Naive thymus-derived CD4-positive, alpha-beta T cell (primary cell): ENCODE measurements around the gene CDH12. TPM values are rescaled to one million over a fixed set of nuclear protein-coding genes. Genes with fewer than 3 reads are reported as not detected.

Source experiments
- ATAC-seq: fragments of 150-1000 bp; cut with Tn5 transposase; 2 replicates; pipeline ENCODE4 v1.10.0; 2021; ENCODE audit warnings: mild to moderate bottlenecking, moderate library complexity
- CTCF ChIA-PET: fragments of 350-600 bp; sonication (Branson Sonifier 250); formaldehyde crosslinking; loops from one replicate; lab custom pipeline; 2021; ENCODE audit warnings: antibody characterized with exemption; lab: Charles Lee
- POLR2A ChIA-PET: fragments of 350-600 bp; sonication (Branson Sonifier 250); formaldehyde crosslinking; loops from one replicate; lab custom pipeline; 2021; ENCODE audit warnings: antibody characterized with exemption, inconsistent platforms; lab: Charles Lee
- DNase-seq, 9 donors: peaks; one replicate each; pipeline versions ENCODE4 v3.0.0 to v3.0.0-alpha.2; 2020 to 2022; ENCODE audit warnings: mixed read lengths in 1 of 9
- H3K27ac ChIP-seq: one replicate; pipeline ENCODE4 v1.7.0; 2013; ENCODE audit warnings: mild to moderate bottlenecking, low read depth, low read length, moderate library complexity
- H3K27me3 ChIP-seq, 2 donors: one replicate each; pipeline ENCODE4 v1.7.0; 2013; ENCODE audit warnings: low read length in 2 of 2, mild to moderate bottlenecking in 2 of 2, moderate library complexity in 2 of 2; ENCODE audit not compliant: control insufficient read depth in 2 of 2, insufficient read depth in 2 of 2
- H3K36me3 ChIP-seq, 3 experiments: 1 replicate in 2 of 3; 2 replicates in 1 of 3; pipeline ENCODE4 v1.7.0; 2013; ENCODE audit warnings: low read length in 3 of 3, mild to moderate bottlenecking in 3 of 3, moderate library complexity in 1 of 3; ENCODE audit not compliant: insufficient read depth in 3 of 3, control insufficient read depth in 2 of 3
- H3K4me1 ChIP-seq, 2 donors: one replicate each; pipeline ENCODE4 v1.7.0; 2013; ENCODE audit warnings: low read length in 2 of 2, mild to moderate bottlenecking in 2 of 2, moderate library complexity in 1 of 2; ENCODE audit not compliant: control insufficient read depth in 2 of 2, insufficient read depth in 2 of 2
- H3K4me3 ChIP-seq: 2 replicates; pipeline ENCODE4 v1.7.0; 2013; ENCODE audit warnings: mild to moderate bottlenecking, low read length
- H3K9me3 ChIP-seq, 3 experiments: 1 replicate in 2 of 3; 2 replicates in 1 of 3; pipeline ENCODE4 v1.7.0; 2013; ENCODE audit warnings: low read length in 3 of 3; ENCODE audit not compliant: control insufficient read depth in 2 of 3
- H3K27ac Mint-ChIP-seq, 9 donors: one replicate each; pipeline ENCODE4 v1.8.0; 2020 to 2022; ENCODE audit warnings: mixed read lengths in 9 of 9, mild to moderate bottlenecking in 8 of 9, moderate library complexity in 5 of 9, inconsistent platforms in 2 of 9
- H3K27me3 Mint-ChIP-seq, 5 donors: one replicate each; pipeline ENCODE4 v1.8.0; 2021 to 2022; ENCODE audit warnings: mixed read lengths in 5 of 5, mild to moderate bottlenecking in 1 of 5
- H3K36me3 Mint-ChIP-seq, 5 donors: one replicate each; pipeline ENCODE4 v1.8.0; 2020 to 2022; ENCODE audit warnings: mixed read lengths in 5 of 5, mild to moderate bottlenecking in 3 of 5, inconsistent platforms in 1 of 5
- H3K4me1 Mint-ChIP-seq, 7 donors: one replicate each; pipeline ENCODE4 v1.8.0; 2020 to 2022; ENCODE audit warnings: mixed read lengths in 7 of 7, mild to moderate bottlenecking in 3 of 7, inconsistent platforms in 1 of 7
- H3K4me3 Mint-ChIP-seq, 10 donors: one replicate each; pipeline ENCODE4 v1.8.0; 2020 to 2022; ENCODE audit warnings: mild to moderate bottlenecking in 10 of 10, mixed read lengths in 10 of 10, moderate library complexity in 6 of 10, inconsistent platforms in 2 of 10
- H3K9me3 Mint-ChIP-seq, 11 donors: one replicate each; pipeline ENCODE4 v1.8.0; 2020 to 2022; ENCODE audit warnings: mixed read lengths in 11 of 11, mild to moderate bottlenecking in 4 of 11, inconsistent platforms in 1 of 11, moderate library complexity in 1 of 11
- intact Hi-C, 2 donors: fragments of 100-400 bp; cut with micrococcal nuclease; formaldehyde crosslinking; loops; one replicate each; pipeline ENCODE4 v1.15.1; 2023
- polyA plus RNA-seq, 2 donors: library from polyadenylated mRNA; unstranded; fragments of 300-500 nt; fragmentation: Illumina TruSeq; gene quantifications; one replicate each; pipeline ENCODE4 v1.2.3, GENCODE V29; 2021
- total RNA-seq, 6 experiments: library from RNA in 5 of 6; stranded (reverse) in 5 of 6; gene quantifications; 1 replicate in 5 of 6; 2 replicates in 1 of 6; pipeline ENCODE4 v1.2.3 and lab custom pipeline; 2021 to 2026

Gene CDH12
- total and polyA plus RNA-seq, 7 experiments from 2014 or later: not detected

GRCh38 chr5:22710660-22711059 lies 142.5 kb downstream of the CDH12 start:
- H3K27me3 Mint-ChIP-seq: no peaks in the 10 kb centered on the region
- Histone ChIP-seq H3K27ac (no peak overlapping the region), H3K4me3 (no peak overlapping the region), H3K9me3 (peaks cover 0 to 5% (median 0%) of the 10 kb centered on the region in 3 experiments), H3K36me3 (no peaks in the 10 kb centered on the region), H3K4me1 (no peaks in the 10 kb centered on the region), H3K27me3 (no peaks in the 10 kb centered on the region)
- DNase-seq (no peak), ATAC-seq (no peak)
- peaks cover 0 to 14% (median 1%) of the 10 kb centered on the region in 11 donors for H3K9me3 Mint-ChIP-seq
- H3K4me3 Mint-ChIP-seq: no peak overlapping the region
- intact Hi-C loops: no loop called here
- H3K36me3 Mint-ChIP-seq: no peaks in the 10 kb centered on the region
- no peaks in the 10 kb centered on the region for H3K4me1 Mint-ChIP-seq
- CTCF ChIA-PET: no interaction called here
- no peak overlapping the region for H3K27ac Mint-ChIP-seq
- POLR2A ChIA-PET: no interaction called here

GRCh38 chr5:22709743-22710142 lies 143.4 kb downstream of the CDH12 start:
- Mint-ChIP-seq H3K9me3 (peaks cover 0 to 14% (median 1%) of the 10 kb centered on the region in 11 donors), H3K27me3 (no peaks in the 10 kb centered on the region), H3K4me3 (no peak overlapping the region), H3K27ac (no peak overlapping the region), H3K36me3 (no peaks in the 10 kb centered on the region), H3K4me1 (no peaks in the 10 kb centered on the region)
- Histone ChIP-seq H3K4me1 (no peaks in the 10 kb centered on the region), H3K27ac (no peak overlapping the region), H3K36me3 (no peaks in the 10 kb centered on the region), H3K4me3 (no peak overlapping the region), H3K9me3 (peaks cover 0 to 5% (median 0%) of the 10 kb centered on the region in 3 experiments), H3K27me3 (no peaks in the 10 kb centered on the region)
- ATAC-seq (no peak), DNase-seq (no peak)
- ChIA-PET CTCF (no interaction called here), POLR2A (no interaction called here)
- intact Hi-C loops: no loop called here

- no peaks in the 10 kb centered on the region for H3K9me3 ChIP-seq
- ATAC-seq (no peak), DNase-seq (no peak)
- H3K27me3 ChIP-seq: no peaks in the 10 kb centered on the region
- intact Hi-C loops: no loop called here
- H3K4me3 ChIP-seq: no peak overlapping the region
- no peak overlapping the region for H3K27ac Mint-ChIP-seq
- CTCF ChIA-PET: interaction anchor here (0.6 kb wide), 1 partner anchor 29 kb away, joined by 3 read pairs; no protein-coding TSS in a partner anchor
- peaks cover 0 to 9% (median 1%) of the 10 kb centered on the region in 11 donors for H3K9me3 Mint-ChIP-seq
- no peaks in the 10 kb centered on the region for H3K4me1 ChIP-seq
- H3K4me1 Mint-ChIP-seq: no peaks in the 10 kb centered on the region
- no peaks in the 10 kb centered on the region for H3K36me3 Mint-ChIP-seq
- POLR2A ChIA-PET: no interaction called here
- H3K27ac ChIP-seq: no peak overlapping the region
- H3K36me3 ChIP-seq: no peaks in the 10 kb centered on the region
- peak overlapping the region in 1 of 10 donors; percentile 29 for H3K4me3 Mint-ChIP-seq
- no peaks in the 10 kb centered on the region for H3K27me3 Mint-ChIP-seq
Observed at GRCh38 chr5:22708770-22709328, 144.3 kb downstream of the CDH12 start.

GRCh38 chr5:22706901-22707300 lies 146.2 kb downstream of the CDH12 start:
- no peak overlapping the region for H3K27ac Mint-ChIP-seq
- ATAC-seq: no peak
- Histone ChIP-seq H3K9me3 (no peaks in the 10 kb centered on the region), H3K4me1 (no peaks in the 10 kb centered on the region), H3K27ac (no peak overlapping the region), H3K27me3 (no peaks in the 10 kb centered on the region), H3K36me3 (no peaks in the 10 kb centered on the region), H3K4me3 (no peak overlapping the region)
- CTCF ChIA-PET: no interaction called here
- POLR2A ChIA-PET: no interaction called here
- H3K4me3 Mint-ChIP-seq: no peak overlapping the region
- H3K36me3 Mint-ChIP-seq: no peaks in the 10 kb centered on the region
- no peaks in the 10 kb centered on the region for H3K27me3 Mint-ChIP-seq
- intact Hi-C loops: no loop called here
- no peak for DNase-seq
- H3K9me3 Mint-ChIP-seq: peaks cover 0 to 9% (median 1%) of the 10 kb centered on the region in 11 donors
- H3K4me1 Mint-ChIP-seq: no peaks in the 10 kb centered on the region

- H3K4me1 ChIP-seq: no peaks in the 10 kb centered on the region
- H3K36me3 ChIP-seq: no peaks in the 10 kb centered on the region
- Mint-ChIP-seq H3K9me3 (peaks cover 0 to 4% (median 0%) of the 10 kb centered on the region in 11 donors), H3K4me3 (no peak overlapping the region), H3K27ac (no peak overlapping the region), H3K27me3 (no peaks in the 10 kb centered on the region), H3K4me1 (no peaks in the 10 kb centered on the region), H3K36me3 (no peaks in the 10 kb centered on the region)
- H3K9me3 ChIP-seq: no peaks in the 10 kb centered on the region
- intact Hi-C loops: no loop called here
- H3K27me3 ChIP-seq: no peaks in the 10 kb centered on the region
- H3K27ac ChIP-seq: no peak overlapping the region
- ATAC-seq (no peak), DNase-seq (no peak)
- POLR2A ChIA-PET: no interaction called here
- CTCF ChIA-PET: no interaction called here
- H3K4me3 ChIP-seq: no peak overlapping the region
Observed at GRCh38 chr5:22699319-22699718, 153.8 kb downstream of the CDH12 start.

- CTCF ChIA-PET: no interaction called here
- Mint-ChIP-seq H3K9me3 (peaks cover 0 to 18% (median 4%) of the 10 kb centered on the region in 11 donors), H3K4me1 (no peaks in the 10 kb centered on the region), H3K27me3 (no peaks in the 10 kb centered on the region), H3K4me3 (no peak overlapping the region), H3K27ac (no peak overlapping the region), H3K36me3 (no peaks in the 10 kb centered on the region)
- H3K27ac ChIP-seq: no peak overlapping the region
- no peaks in the 10 kb centered on the region for H3K36me3 ChIP-seq
- H3K27me3 ChIP-seq: no peaks in the 10 kb centered on the region
- POLR2A ChIA-PET: no interaction called here
- H3K4me1 ChIP-seq: no peaks in the 10 kb centered on the region
- DNase-seq (no peak), ATAC-seq (no peak)
- no peaks in the 10 kb centered on the region for H3K9me3 ChIP-seq
- intact Hi-C loops: no loop called here
- H3K4me3 ChIP-seq: no peak overlapping the region
Observed at GRCh38 chr5:22693121-22693520, 160.0 kb downstream of the CDH12 start.

- POLR2A ChIA-PET: no interaction called here
- ATAC-seq (no peak), DNase-seq (no peak)
- no peak overlapping the region for H3K4me3 ChIP-seq
- no peak overlapping the region for H3K27ac ChIP-seq
- CTCF ChIA-PET: no interaction called here
- Mint-ChIP-seq H3K4me3 (no peak overlapping the region), H3K27me3 (no peaks in the 10 kb centered on the region), H3K36me3 (no peaks in the 10 kb centered on the region), H3K27ac (no peak overlapping the region), H3K4me1 (no peaks in the 10 kb centered on the region), H3K9me3 (peaks cover 0 to 8% (median 3%) of the 10 kb centered on the region in 11 donors)
- intact Hi-C loops: no loop called here
- H3K4me1 ChIP-seq: no peaks in the 10 kb centered on the region
- no peaks in the 10 kb centered on the region for H3K36me3 ChIP-seq
- H3K9me3 ChIP-seq: no peaks in the 10 kb centered on the region
- no peaks in the 10 kb centered on the region for H3K27me3 ChIP-seq
Observed at GRCh38 chr5:22683050-22683449, 170.1 kb downstream of the CDH12 start.
